Measurements from ENCODE around the gene ROBO1.

- no peak for TF ChIP-seq CTCF (IDR thresholded peaks at IDR 0.05; ENCODE audit: borderline replicate concordance, extremely low read depth, low read length, poor library complexity, severe bottlenecking)
- no peak for TF ChIP-seq EZH2 (IDR thresholded peaks at IDR 0.05; ENCODE audit: borderline replicate concordance, low read depth, low read length, severe bottlenecking)
These were observed 531.3 kb downstream of the ROBO1 start for GRCh38 chr3:79236496-79236895.
